GM21619 (cell line): ENCODE measurements around the gene ITPR3.

Experiments
- ATAC-seq: cut with Tn5 transposase; IDR thresholded peaks from one replicate; pipeline ENCODE4 v1.9.1; 2021; ENCODE audit not compliant: unreplicated experiment

ITPR3 gene

DNA sequence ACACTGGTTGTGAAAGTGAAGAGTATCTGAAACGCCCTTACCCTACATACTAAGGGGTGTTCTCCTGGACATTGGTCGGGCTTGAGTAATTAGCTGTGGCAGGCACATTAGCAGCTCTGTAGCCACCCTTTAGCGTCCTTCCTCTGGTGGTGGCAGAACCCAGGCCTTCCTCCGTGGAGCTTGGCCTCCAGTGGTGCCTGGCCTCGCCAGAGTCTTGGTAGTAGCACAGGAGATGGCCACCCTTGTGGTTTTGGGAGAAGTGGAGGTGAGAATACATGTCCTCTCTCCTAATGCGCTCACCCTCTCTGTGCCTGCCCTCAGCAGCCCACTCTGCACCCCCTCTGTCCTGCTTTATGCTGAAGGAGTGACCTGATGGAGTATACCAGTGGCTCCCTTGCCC lies 107.9 kb downstream of the ITPR3 start:
- ATAC-seq = no peak

DNA sequence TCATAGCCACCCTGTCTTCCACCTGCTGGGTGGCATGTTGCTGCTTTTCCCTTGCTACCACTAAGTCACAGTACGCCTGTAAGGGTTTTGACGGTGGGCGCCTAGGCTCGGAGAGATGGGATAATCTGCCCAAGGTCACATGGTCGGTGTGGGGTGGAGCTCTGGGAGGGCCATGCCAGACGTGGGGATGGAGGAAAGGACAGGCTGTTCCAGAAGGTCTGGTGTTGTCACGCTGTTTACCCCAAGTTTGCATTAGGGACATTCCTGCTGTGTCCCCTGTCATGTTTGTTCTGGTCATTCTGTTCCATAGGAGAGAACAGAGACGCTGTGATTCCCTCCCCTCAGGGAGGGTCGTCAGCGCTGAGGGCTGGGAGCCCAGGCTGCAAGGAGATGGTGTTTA lies 109.5 kb downstream of the ITPR3 start:
- ATAC-seq = no peak

DNA sequence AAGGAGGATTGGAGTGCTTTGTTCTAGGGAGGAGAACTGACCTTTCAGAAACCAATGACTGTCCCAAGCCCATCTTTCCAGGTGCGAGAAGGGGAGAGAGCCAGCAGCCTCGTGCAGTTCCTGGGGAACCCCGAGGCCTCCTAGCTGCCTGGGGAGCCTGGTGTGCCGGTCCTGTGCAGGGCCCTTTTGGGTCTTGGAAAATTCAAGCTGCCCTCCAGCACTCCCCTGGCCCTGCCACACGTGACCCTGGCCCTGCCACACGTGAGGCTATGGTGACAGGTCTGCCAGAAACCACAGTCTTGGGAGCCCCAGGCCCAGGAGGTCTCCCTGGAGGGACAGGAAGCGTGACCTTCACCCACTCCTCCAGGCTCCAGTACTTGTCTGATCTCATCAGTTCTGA lies 109.9 kb downstream of the ITPR3 start:
- ATAC-seq = no peak

DNA sequence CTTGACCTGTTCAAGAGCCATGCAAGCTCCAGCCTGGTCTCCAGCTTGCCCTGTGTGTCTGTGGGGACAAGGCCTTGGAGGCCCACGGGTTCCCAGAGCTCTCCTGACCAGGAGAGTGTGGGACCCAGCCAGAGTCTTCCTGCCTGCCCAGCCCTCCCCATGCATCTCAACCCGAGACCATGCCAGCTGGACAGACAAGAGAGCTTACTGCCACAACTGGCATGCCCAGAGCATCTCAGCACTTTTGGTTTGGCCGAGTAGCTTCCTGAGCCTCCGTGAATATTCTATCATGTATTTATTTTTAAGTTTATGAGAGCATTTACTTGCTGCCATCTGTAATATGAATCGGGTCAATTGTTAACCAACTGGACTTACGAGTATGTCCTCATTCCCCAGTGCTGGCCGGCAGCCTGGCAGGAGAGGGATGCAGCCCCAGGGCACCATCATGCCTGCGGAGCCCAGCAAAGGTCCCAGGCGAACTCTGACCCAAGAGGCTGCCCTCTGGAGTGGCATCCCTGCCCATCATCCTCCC lies 110.7 kb downstream of the ITPR3 start:
- ATAC-seq = no peak

DNA sequence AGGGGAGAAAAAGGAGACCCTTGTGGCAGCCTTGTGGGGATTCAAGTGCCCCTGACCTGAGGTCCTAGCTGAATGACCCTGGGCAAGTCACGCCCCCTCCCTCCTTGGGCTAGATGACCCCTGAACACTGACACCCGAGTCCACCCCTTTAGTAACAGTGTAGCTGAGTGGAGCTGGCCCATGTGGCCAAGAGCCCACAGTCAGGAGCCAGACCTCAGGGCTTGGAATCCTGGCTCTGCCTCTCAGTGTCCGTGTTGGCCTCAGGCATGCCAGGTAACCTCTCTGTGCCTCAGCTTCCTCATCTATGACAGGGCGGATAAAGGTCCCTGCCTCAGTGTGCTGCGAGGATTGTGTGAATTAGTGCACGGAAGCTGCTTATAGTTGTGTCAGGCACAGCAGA lies 111.3 kb downstream of the ITPR3 start:
- no peak for ATAC-seq

DNA sequence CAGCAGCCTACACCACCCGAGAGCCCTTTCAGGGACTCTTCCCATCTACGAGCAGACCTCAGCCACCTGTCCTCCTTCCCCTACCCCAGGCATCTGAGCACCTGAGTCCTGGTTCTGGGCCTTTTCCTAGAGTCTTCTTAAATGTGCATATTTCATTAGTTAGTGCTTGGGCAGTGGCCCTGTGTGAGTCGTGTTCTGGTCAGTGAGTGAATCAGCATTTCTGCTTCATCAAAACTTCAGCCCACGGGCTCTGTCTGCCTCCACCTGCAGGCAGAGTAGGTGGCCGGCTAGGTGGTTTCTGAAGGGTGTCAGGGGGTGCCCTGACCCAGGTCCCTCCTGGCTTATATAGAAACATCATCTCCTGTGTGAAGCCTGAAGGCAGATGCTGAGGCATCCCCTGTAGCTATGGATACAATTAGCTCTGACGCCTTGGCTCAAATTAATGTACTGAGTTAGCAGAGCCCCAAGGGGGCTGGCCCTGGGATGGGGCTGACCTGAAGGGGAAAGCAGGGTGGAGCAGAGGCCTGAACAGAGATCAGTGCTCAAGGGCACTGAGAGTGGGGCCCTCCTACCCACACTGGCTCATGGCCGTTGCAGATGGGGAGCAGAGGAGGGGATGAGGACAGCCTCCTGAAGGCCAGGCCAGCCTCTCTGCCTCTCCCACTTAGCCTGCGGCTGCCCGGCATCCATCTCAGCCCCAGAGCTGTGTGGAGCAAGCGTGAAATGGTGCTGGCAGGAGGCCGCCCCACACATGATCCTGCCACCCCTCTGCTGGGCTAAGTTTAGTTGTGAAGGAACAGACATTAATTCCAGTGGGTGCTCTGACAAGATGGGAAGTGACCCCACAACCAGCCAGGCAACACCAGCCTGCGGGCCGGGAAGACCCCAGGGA lies 111.9 kb downstream of the ITPR3 start:
- ATAC-seq = no peak

DNA sequence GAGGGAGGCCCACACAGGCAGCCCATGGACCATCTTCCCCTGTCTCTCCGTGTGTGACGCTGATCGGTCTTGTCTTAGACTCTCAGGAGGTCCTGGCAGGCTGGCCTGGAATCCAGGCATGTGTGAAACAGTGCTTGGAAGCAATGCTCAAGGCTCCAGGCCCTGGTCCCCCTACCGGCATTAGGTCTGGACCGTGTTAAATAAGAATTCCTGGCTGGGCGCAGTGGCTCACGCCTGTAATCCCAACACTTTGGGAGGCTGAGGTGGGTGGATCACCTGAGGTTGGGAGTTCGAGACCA lies 112.5 kb downstream of the ITPR3 start:
- ATAC-seq = no peak

DNA sequence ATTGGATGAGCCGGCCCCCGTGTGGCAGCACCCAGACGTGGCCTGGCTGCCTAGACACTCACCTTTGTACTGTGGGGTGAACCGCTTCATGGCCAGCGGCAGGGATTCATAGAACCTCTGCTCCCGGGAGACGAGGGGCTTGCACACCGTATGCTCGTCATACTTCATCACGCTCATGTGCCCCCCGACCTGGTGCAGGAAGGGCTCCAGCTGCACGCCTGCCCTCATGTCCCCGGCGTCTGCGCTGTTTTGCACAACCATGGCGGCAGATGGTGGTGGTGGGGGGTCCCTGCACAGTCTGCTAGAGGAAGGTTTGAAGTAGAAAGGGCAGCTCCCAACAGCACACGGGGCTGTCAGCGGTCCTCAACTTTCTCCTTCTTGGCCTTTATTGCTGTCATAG lies 114.1 kb downstream of the ITPR3 start:
- ATAC-seq = no peak

DNA sequence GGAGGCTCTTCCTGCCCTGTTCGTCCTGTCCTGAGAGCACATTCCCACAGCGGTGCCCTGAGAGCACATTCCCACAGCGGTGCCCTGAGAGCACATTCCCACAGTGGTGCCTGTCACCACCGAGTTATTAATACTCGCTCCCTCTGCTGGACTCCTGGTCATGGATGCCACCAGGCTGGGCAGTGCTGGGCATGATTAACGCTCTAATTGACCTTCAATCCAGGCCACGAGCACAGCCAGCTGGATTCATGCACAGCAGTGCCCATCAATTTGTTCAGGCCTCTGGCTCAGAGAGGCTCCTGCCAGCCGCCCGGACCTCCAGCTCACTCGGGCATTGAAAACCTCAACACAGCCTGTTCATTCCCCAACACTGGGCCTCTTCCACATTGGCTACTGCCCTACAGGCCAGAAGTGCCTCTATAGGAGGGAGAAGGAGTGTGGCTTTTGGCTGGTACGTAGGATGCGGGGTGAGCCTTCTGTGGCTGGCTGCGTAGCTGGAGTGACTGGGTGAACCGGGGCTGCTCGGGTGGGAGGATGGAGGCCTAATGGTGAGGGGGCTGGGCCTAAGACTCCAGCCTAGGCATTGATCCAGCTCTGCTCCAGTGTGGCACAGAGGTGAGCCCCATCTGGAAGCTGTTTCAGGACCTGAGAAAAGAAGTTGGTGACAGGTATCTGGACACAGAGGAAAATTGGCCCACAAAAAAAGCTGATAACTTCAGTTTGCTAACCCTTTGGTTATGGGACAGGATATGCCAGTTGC lies 116.3 kb downstream of the ITPR3 start:
- ATAC-seq = no peak

DNA sequence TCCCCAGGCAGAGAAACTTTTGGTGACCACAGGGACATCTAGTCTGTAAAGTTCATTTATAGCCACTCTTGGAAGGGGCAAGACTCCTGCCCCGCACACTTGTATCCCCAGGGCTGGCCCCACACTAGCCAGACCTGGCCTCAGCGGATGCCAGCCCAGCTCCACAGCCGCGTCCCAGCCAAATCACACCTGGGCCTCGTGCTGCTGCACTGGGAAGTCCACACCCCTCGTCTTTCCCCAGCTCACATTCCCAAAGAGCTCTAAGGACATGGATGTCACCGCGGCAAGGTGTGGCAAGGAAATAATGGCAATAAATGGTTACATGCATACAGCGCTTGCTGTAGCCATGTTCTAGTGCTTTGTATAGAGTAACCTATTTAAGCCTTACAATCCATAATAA lies 117.0 kb downstream of the ITPR3 start:
- no peak for ATAC-seq

DNA sequence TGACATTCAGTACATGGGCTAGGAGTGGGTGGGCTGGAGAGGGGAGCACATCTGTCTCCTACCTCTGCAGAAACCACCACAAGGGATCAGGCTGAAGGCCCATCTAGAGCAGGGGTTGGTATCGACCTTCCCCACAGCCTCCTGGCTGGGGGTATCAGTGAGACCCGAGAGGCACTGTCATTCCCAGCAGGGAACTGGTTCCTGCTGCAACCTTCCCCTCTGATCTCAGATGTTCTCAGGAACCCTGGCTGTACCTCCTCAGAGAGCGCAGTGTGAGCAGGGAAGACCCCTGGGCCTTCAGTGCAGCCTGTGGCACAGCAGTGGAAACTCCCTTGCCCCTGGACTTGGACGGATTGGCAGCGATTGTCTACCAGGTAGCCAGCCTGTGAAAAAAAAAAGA lies 117.8 kb downstream of the ITPR3 start:
- no peak for ATAC-seq

DNA sequence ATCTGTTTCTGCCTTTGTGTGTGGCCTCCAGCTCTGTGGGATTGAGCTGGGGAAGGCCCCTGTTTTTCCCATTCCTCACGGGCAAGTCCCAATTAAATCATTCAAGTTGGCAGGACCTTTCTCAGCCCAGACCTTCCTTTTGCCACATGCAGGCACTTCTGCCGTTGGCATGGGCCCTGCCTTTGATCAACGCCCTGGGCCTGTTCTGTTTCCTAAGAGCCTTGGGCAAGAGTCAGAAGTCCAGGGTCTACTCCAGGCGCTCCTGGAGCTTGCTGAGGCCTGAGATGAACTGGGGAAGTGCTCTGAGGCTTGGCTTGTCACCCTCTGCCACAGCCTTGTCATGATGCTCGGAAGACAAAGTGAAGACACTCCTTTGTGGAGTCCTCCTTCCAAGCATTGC lies 118.4 kb downstream of the ITPR3 start:
- no peak for ATAC-seq

DNA sequence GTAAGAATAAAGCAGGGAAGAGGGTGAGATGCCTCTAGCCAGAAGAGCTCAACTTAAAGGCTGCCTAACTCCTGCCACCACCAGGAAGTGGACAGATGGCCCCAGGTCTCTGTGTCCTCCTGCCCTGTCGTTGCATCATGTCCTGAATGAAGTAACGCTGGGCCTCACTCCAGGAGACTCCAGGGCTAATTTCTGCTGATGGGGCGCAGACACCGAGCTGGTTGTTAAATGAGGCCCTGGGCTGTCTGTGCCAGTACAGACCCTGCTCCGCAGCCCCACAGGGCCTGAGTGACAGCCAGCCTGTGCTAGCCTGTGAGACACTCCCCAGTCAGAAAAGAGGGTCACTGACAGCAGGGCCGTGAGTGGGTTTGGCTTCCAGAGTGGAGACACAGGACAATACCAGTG lies 119.1 kb downstream of the ITPR3 start:
- no peak for ATAC-seq

DNA sequence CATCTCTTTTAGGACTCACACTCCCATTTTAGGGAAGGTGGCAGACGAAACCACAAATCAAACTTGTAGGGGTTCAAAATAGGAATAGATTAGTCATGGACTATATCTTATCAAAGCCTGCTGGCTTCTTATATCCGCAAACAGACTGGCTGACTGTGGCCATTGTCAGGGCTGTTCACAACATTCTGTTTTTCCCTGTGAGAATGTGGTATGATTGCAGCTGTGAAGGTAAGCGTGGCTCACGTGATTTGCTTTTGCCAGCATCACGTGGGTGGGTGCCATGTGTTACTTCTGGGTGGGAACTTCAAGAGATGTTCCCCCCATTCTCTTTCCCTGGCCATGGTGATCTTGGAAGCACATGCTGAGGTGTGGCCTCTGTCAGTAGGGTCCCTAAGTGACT lies 119.7 kb downstream of the ITPR3 start:
- ATAC-seq = no peak

DNA sequence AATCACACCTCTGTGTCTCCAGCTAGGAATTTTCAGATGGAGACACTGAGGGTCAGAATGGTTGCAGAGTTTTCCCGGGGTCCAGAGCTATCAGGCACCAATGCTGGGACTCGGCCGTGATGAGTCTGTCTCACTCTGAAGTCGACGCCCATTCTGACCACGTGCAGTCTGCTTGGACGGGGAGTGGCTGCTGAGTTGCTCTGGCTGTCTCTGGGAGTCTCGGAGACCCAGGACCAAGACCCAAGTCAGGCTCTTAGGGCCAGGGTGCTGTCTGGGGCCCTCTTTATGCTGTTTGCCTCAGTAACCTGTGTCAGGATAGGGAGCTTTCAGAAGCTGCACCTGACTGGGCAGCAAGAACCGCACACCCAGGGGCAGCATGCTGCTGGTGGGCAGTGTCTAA lies 121.0 kb downstream of the ITPR3 start:
- no peak for ATAC-seq

DNA sequence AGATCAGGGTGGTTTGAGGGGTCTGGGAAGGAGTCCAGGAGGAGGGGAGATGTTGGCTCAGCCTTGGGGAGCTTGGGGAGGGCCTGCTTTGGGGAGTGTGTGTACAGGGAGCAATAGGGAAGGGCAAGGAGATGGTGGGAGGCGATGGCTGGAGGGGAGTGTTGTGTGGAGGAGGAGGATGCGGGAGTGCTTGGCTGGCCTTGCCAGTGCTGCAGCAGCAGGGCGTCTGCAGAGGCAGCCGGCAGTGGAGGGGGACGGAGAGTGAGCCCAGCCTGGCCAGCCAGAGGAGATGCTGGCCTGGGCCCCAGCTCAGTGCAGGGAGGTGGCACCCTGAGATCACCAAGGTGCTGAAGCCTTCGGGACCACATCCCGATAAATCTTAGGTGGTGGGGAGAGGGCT lies 121.7 kb downstream of the ITPR3 start:
- no peak for ATAC-seq

DNA sequence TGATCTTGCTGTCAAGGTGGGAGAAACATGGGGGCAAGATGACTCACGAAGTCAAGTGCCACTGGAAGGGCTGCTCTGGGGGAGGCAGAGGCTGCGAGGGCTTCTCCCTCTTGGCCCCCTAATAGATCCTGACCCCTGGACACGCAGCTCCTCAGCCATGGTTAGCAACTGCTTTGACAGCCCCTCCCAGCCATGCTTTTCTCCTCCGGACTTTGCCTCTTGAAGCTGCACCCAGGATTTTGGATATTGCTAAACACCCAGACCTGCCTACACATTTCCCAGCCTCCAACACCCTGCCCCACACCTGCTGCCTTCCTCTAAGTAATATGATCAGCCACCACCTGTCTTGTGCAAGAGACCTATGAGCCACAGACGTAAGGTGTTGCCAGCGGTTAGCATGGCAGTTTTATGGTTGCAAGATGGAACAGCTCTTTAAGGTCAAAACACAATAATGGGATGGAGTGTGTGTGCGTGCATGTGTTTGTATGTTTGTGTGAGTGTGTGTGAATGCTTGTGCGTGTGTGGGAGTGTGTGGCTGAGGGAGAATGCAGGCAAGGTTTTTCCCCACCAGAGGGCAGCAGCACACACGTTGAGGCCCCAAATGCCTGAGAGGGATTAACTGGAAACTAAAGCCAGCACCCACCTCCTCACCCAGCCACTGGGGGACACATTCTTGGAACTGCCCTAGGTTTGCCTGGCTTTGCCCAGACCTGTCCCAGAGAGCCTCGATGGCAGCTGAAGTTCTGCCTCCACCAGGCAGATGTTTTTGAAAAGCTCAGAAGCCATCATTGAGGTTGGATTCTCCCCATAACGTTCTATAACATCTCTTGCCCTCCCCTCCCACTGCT lies 123.1 kb downstream of the ITPR3 start:
- ATAC-seq = no peak

DNA sequence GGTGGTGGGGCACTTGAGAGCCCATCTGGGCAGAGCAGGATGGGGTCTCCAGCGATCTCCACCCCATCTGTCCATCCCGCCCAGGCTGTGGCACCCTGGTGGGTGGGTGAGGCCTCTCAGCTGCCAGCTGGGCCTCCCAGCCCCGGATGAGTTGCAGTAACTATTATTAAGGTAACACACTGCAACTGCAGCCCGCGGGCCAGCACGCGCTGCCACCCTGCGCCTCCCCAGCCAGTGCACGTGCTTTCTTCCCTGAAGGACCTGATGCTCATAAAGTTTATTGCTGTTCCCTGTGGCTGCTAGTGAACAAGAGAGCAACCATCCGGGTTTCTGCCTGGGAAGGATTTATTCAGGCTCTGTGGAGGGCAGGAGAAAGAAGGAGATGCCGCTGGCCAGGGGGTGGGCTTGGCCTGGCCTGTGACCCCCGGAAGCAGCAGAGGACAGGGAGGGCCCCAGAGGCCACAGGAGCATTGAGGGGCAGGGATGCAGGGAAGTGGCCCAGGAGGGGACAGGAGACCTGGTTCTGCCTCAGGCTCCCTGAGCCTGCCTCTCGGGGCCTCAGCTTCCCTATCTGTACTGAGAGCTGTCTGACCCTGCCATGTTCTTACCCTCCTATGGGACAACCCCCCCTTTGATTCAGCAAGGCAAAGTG lies 123.9 kb downstream of the ITPR3 start:
- ATAC-seq = no peak

DNA sequence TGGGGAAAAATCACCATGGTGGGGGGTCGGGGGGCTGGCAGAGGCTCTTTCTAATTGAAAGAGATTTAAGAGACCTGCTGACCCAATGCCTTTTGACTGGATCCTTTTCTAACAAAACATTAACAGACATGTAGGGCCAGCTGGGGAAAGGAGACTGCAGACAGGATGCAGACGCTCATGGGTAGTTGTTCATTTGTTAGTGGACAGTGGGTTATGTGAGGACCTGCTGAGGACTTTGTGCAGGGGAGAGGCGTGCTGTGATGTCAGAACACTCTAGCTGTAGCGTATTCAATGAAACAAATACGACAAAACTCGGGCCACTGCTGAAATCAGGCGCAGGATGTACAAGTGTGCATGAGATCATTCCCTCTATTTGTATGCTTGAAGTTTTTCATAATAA lies 124.4 kb downstream of the ITPR3 start:
- no peak for ATAC-seq
